Sigmoid colon (tissue), 7 donors: ENCODE results near the gene SCAI. TPM values are rescaled to one million over a fixed set of nuclear protein-coding genes. Genes with fewer than 3 reads are reported as not detected.
"Not testable (repeated sequence)": the region's sequence is repeated elsewhere in the genome, so short reads cannot be mapped to it uniquely, and the experiment has no call there.

Experiments
- DNase-seq: peaks from one replicate; pipeline ENCODE4 v3.0.0-alpha.2; 2019
- H3K27ac ChIP-seq, 4 donors: fragments of 200-600 bp; sonication (generic); one replicate each; pipeline ENCODE4 v1.5.1; 2016 to 2019; ENCODE audit warnings: mild to moderate bottlenecking in 1 of 4
- H3K27me3 ChIP-seq, 3 donors: fragments of 200-600 bp; sonication (generic); one replicate each; pipeline ENCODE4 v1.5.1; 2019; ENCODE audit warnings: mild to moderate bottlenecking in 1 of 3
- H3K36me3 ChIP-seq, 4 donors: fragments of 200-600 bp; sonication (generic); one replicate each; pipeline ENCODE4 v1.5.1; 2016 to 2019
- H3K4me1 ChIP-seq, 4 donors: fragments of 200-600 bp; sonication (generic); one replicate each; pipeline ENCODE4 v1.5.1; 2017 to 2019
- H3K4me3 ChIP-seq, 4 donors: fragments of 200-600 bp; sonication (generic); one replicate each; pipeline ENCODE4 v1.5.1; 2017 to 2019; ENCODE audit warnings: mild to moderate bottlenecking in 2 of 4, moderate library complexity in 1 of 4
- H3K9me3 ChIP-seq, 4 donors: fragments of 200-600 bp in 3 of 4; sonication (generic) in 3 of 4; one replicate each; pipeline versions ENCODE4 v1.5.1 to v1.6.1; 2013 to 2019
- CTCF ChIP-seq, 4 experiments: fragments of 450-650 bp in 3 of 4; fragments of 200-600 bp in 1 of 4; IDR thresholded peaks; one replicate each; pipeline ENCODE4 v1.5.1; 2016 to 2019; ENCODE audit warnings: antibody characterized with exemption in 4 of 4, mild to moderate bottlenecking in 3 of 4, moderate library complexity in 2 of 4
- EP300 ChIP-seq, 4 donors: sonication (generic); formaldehyde crosslinking; IDR thresholded peaks; one replicate each; pipeline ENCODE4 v1.6.1; 2017; ENCODE audit warnings: antibody characterized with exemption in 4 of 4
- POLR2A ChIP-seq, 2 donors: fragments of 450-650 bp; IDR thresholded peaks; one replicate each; pipeline ENCODE4 v1.6.1; 2016; ENCODE audit warnings: antibody characterized with exemption in 2 of 2, mild to moderate bottlenecking in 2 of 2, moderate library complexity in 2 of 2
- POLR2AphosphoS5 ChIP-seq, 4 donors: sonication (generic); formaldehyde crosslinking; IDR thresholded peaks; one replicate each; pipeline ENCODE4 v1.6.1; 2017; ENCODE audit warnings: antibody characterized with exemption in 4 of 4
- WGBS, 2 donors: extraction: QIAGEN DNeasy Blood & Tissue Kit; methylation state at CpG; one replicate each; pipeline ENCODE4 v1.1.7; 2013; 5-methylcytosine and 5-hydroxymethylcytosine counted together
- intact Hi-C: fragments of 100-400 bp; cut with DNase I; formaldehyde crosslinking; loops from one replicate; pipeline ENCODE4 v1.15.1; 2023
- polyA plus RNA-seq, 3 donors: library from polyadenylated mRNA; stranded (reverse); fragments of 200-250 nt; gene quantifications; one replicate each; pipeline ENCODE4 v1.2.3, GENCODE V29; 2013
- total RNA-seq, 4 donors: library from RNA; depleted of rRNA; stranded (reverse); fragments of >200 nt; gene quantifications; one replicate each; pipeline ENCODE4 v1.1.0, GENCODE V29; 2016
- donor health status: healthy with polysubstance abuse.
- donor health status: Bipolar disorder and iron deficiency.
- donor health status: healthy.

Gene SCAI
- total and polyA plus RNA-seq, 7 donors, result under 0.01 to 15.8 (median 5.4) TPM

- TF ChIP-seq POLR2AphosphoS5 (IDR thresholded peaks at IDR 0.05) (no peak), CTCF (IDR thresholded peaks at IDR 0.05) (no peak), EP300 (IDR thresholded peaks at IDR 0.05) (no peak), POLR2A (IDR thresholded peaks at IDR 0.05) (no peak)
- Histone ChIP-seq H3K4me3 (no peak overlapping the region), H3K9me3 (no peaks in the 10 kb centered on the region), H3K27me3 (no peaks in the 10 kb centered on the region), H3K27ac (no peak overlapping the region), H3K36me3 (peaks cover 0 to 49% (median 2%) of the 10 kb centered on the region in 4 donors), H3K4me1 (no peaks in the 10 kb centered on the region)
- intact Hi-C loops, result no loop called here
- DNase-seq, result no peak
- WGBS, 2 donors, result 96% methylated on average over 4 of the region's 4 CpGs
Observed at GRCh38 chr9:125021069-125021468, 122.3 kb downstream of the SCAI start.

DNA sequence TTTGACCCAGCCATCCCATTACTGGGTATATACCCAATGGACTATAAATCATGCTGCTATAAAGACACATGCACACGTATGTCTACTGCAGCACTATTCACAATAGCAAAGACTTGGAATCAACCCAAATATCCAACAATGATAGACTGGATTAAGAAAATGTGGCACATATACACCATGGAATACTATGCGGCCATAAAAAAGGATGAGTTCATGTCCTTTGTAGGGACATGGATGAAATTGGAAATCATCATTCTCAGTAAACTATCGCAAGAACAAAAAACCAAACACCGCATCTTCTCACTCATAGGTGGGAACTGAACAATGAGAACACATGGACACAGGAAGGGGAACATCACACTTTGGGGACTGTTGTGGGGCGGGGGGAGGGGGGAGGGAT, 127.7 kb downstream of the SCAI start:
- intact Hi-C loops, DNase-seq, H3K4me1 ChIP-seq, H3K9me3 ChIP-seq, H3K27ac ChIP-seq, H3K4me3 ChIP-seq, H3K27me3 ChIP-seq: not testable (repeated sequence)
- H3K36me3 ChIP-seq, result peaks cover 0 to 20% (median 0%) of the 10 kb centered on the region in 4 donors
- 89 to 99% methylated on average over 4 of the region's 5 CpGs for WGBS, 2 donors

- H3K4me3 ChIP-seq, H3K36me3 ChIP-seq, DNase-seq, H3K4me1 ChIP-seq, H3K27ac ChIP-seq, H3K9me3 ChIP-seq, H3K27me3 ChIP-seq, intact Hi-C loops: not testable (repeated sequence)
- WGBS, 2 donors, result 98% methylated on average over 4 of the region's 4 CpGs
Observed at GRCh38 chr9:125012013-125012412, 131.3 kb downstream of the SCAI start.

- H3K4me1 ChIP-seq, result no peaks in the 10 kb centered on the region
- H3K36me3 ChIP-seq, result peaks cover 0 to 10% (median 0%) of the 10 kb centered on the region in 4 donors
- DNase-seq, result no peak
- H3K27me3 ChIP-seq, result no peaks in the 10 kb centered on the region
- intact Hi-C loops, result no loop called here
- no peak overlapping the region for H3K27ac ChIP-seq
- H3K9me3 ChIP-seq, result no peaks in the 10 kb centered on the region
- 92 to 94% methylated on average over 2 of the region's 2 CpGs for WGBS, 2 donors
- TF ChIP-seq CTCF (IDR thresholded peaks at IDR 0.05) (no peak), POLR2A (IDR thresholded peaks at IDR 0.05) (no peak), POLR2AphosphoS5 (IDR thresholded peaks at IDR 0.05) (no peak), EP300 (IDR thresholded peaks at IDR 0.05) (no peak)
- no peak overlapping the region for H3K4me3 ChIP-seq
Observed at GRCh38 chr9:125008599-125008998, 134.7 kb downstream of the SCAI start.

- no peaks in the 10 kb centered on the region for H3K9me3 ChIP-seq
- no peak for DNase-seq
- H3K27me3 ChIP-seq, result no peaks in the 10 kb centered on the region
- WGBS, 2 donors, result 95 to 96% methylated on average over 7 of the region's 7 CpGs
- H3K36me3 ChIP-seq, result peaks cover 0 to 30% (median 3%) of the 10 kb centered on the region in 4 donors
- no peaks in the 10 kb centered on the region for H3K4me1 ChIP-seq
- H3K27ac ChIP-seq, result no peak overlapping the region
- no peak for TF ChIP-seq EP300 (IDR thresholded peaks at IDR 0.05)
- TF ChIP-seq POLR2A (IDR thresholded peaks at IDR 0.05), result no peak
- no peak for TF ChIP-seq CTCF (IDR thresholded peaks at IDR 0.05)
- TF ChIP-seq POLR2AphosphoS5 (IDR thresholded peaks at IDR 0.05), result no peak
- no peak overlapping the region for H3K4me3 ChIP-seq
- intact Hi-C loops, result no loop called here
Observed at GRCh38 chr9:125003332-125003731, 140.0 kb downstream of the SCAI start.

GRCh38 chr9:124983698-124984097, 159.6 kb downstream of the SCAI start:
- TF ChIP-seq POLR2AphosphoS5 (IDR thresholded peaks at IDR 0.05) (no peak), POLR2A (IDR thresholded peaks at IDR 0.05) (no peak), CTCF (IDR thresholded peaks at IDR 0.05) (no peak), EP300 (IDR thresholded peaks at IDR 0.05) (no peak)
- H3K27me3 ChIP-seq, result no peaks in the 10 kb centered on the region
- H3K36me3 ChIP-seq, result peaks cover 0 to 20% (median 0%) of the 10 kb centered on the region in 4 donors
- intact Hi-C loops, result no loop called here
- no peak overlapping the region for H3K4me3 ChIP-seq
- WGBS, 2 donors, result 77 to 88% methylated on average over 1 of the region's 1 CpG
- no peaks in the 10 kb centered on the region for H3K9me3 ChIP-seq
- no peak overlapping the region for H3K27ac ChIP-seq
- no peak for DNase-seq
- H3K4me1 ChIP-seq, result no peaks in the 10 kb centered on the region
